ENCODE results near the gene TUBB1. TPM values are rescaled to one million over a fixed set of nuclear protein-coding genes. Genes with fewer than 3 reads are reported as not detected.
A peak's percentile ranks its signal among the peaks of the same experiment; 100 is the strongest.

Gene TUBB1
- total RNA-seq, 1 donor from 2014 or later = not detected

- Histone ChIP-seq H3K4me3 (ENCODE audit: insufficient read depth, low read depth, low read length) (no peak overlapping the region), H3K27ac (ENCODE audit: low read depth, low read length) (no peak overlapping the region), H3K27me3 (ENCODE audit: insufficient read depth, low read length) (no peaks in the 10 kb centered on the region), H3K79me2 (ENCODE audit: insufficient read depth, low read length) (peaks cover 47% of the 10 kb centered on the region), H3K4me1 (ENCODE audit: insufficient read depth, low read length) (peaks cover 4% of the 10 kb centered on the region), H3K9ac (ENCODE audit: low read length) (no peak overlapping the region), H2AFZ (ENCODE audit: low read depth, low read length) (no peak overlapping the region), H3K4me2 (ENCODE audit: low read length) (no peak overlapping the region), H3K9me3 (ENCODE audit: insufficient read depth, low read depth, low read length) (no peaks in the 10 kb centered on the region), H3K36me3 (ENCODE audit: insufficient read depth, low read length) (peaks cover 30% of the 10 kb centered on the region), H4K20me1 (ENCODE audit: insufficient read depth, low read length) (peaks cover 56% of the 10 kb centered on the region)
- Mint-ChIP-seq H3K4me3 (ENCODE audit: unreplicated experiment) (no peak overlapping the region), H3K36me3 (ENCODE audit: low read depth, unreplicated experiment) (peaks cover 2% of the 10 kb centered on the region), H3K4me1 (ENCODE audit: low read depth, unreplicated experiment) (peaks cover 14% of the 10 kb centered on the region), H3K27ac (ENCODE audit: unreplicated experiment) (no peak overlapping the region), H3K9me3 (ENCODE audit: unreplicated experiment) (no peaks in the 10 kb centered on the region), H3K27me3 (ENCODE audit: low read depth, unreplicated experiment) (no peaks in the 10 kb centered on the region)
- TF ChIP-seq EZH2 (IDR thresholded peaks at IDR 0.05; ENCODE audit: insufficient read depth, low read length) (no peak), CTCF (IDR thresholded peaks at IDR 0.05; ENCODE audit: insufficient read depth, low read depth, low read length) (no peak)
- no peak for DNase-seq (ENCODE audit: low read depth)
- no peak for FAIRE-seq
These were observed 32.2 kb upstream of the TUBB1 start for GRCh38 chr20:58986968-58987517.

DNA sequence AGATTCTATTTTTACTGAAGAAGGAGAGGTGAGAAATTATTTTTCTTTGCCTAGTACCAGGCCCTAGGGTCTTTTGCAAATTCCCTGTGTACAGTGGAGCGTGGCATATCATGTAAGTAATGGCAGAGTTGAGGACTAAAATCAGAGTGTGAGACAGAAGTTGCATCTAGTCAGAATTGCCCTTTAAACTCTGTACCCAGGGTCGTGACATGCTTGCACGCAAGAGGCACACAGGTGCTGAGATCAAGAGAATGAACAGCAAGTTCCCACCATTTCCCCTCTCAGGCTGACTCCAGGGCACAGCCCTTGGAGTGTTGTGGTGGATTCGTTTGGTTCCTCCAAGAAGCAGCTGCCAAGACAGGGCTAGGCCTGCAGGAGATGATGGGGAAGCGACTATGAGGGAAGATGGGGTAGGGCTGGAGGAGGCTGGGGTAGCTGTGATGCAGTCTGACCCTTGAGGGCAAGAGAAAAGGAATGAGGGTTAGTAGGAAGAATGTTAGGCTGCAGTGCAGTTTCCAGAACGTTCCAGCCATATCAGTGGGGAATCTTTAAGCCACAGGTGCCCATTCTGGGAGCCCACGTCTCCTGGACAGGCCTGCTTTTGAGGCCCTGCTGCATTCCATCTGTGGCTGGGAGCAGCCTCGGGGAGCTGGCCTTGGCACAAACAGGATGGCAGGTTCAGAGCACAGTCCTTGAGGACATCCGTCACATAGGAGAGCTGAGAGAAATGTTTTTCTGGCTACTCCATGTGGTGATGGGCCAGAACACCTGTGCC lies 31.3 kb upstream of the TUBB1 start:
- Histone ChIP-seq H3K9me3 (ENCODE audit: insufficient read depth, low read depth, low read length) (no peaks in the 10 kb centered on the region), H4K20me1 (ENCODE audit: insufficient read depth, low read length) (peaks cover 48% of the 10 kb centered on the region), H3K4me3 (ENCODE audit: insufficient read depth, low read depth, low read length) (no peak overlapping the region), H3K27me3 (ENCODE audit: insufficient read depth, low read length) (no peaks in the 10 kb centered on the region), H3K4me1 (ENCODE audit: insufficient read depth, low read length) (no peaks in the 10 kb centered on the region), H2AFZ (ENCODE audit: low read depth, low read length) (no peak overlapping the region), H3K27ac (ENCODE audit: low read depth, low read length) (no peak overlapping the region), H3K4me2 (ENCODE audit: low read length) (no peak overlapping the region), H3K36me3 (ENCODE audit: insufficient read depth, low read length) (peaks cover 38% of the 10 kb centered on the region), H3K9ac (ENCODE audit: low read length) (no peak overlapping the region), H3K79me2 (ENCODE audit: insufficient read depth, low read length) (peaks cover 38% of the 10 kb centered on the region)
- DNase-seq (ENCODE audit: low read depth) = no peak
- Mint-ChIP-seq H3K27ac (ENCODE audit: unreplicated experiment) (peak overlapping the region; percentile 55), H3K27me3 (ENCODE audit: low read depth, unreplicated experiment) (no peaks in the 10 kb centered on the region), H3K4me3 (ENCODE audit: unreplicated experiment) (no peak overlapping the region), H3K36me3 (ENCODE audit: low read depth, unreplicated experiment) (no peaks in the 10 kb centered on the region), H3K9me3 (ENCODE audit: unreplicated experiment) (no peaks in the 10 kb centered on the region), H3K4me1 (ENCODE audit: low read depth, unreplicated experiment) (peaks cover 9% of the 10 kb centered on the region)
- no peak for FAIRE-seq
- TF ChIP-seq CTCF (IDR thresholded peaks at IDR 0.05; ENCODE audit: insufficient read depth, low read depth, low read length) (no peak), EZH2 (IDR thresholded peaks at IDR 0.05; ENCODE audit: insufficient read depth, low read length) (no peak)

DNA sequence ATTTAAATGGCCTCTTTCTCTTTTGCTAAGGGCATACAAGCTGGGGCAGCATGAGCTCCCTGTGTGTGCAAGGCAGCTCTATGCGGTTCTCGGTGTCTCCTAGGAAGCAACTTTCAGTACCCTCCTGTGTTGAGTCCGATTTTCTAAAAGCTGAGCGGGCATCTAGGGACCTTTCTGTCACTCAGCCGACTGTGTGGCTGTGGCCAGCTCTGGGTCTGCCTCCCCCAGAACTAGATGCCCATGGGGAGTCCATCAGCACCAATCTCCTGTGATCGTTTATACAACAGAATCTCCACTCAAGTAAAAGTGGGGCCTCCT lies 30.7 kb upstream of the TUBB1 start:
- Histone ChIP-seq H3K4me2 (ENCODE audit: low read length) (no peak overlapping the region), H3K4me3 (ENCODE audit: insufficient read depth, low read depth, low read length) (no peak overlapping the region), H3K36me3 (ENCODE audit: insufficient read depth, low read length) (peaks cover 44% of the 10 kb centered on the region), H3K79me2 (ENCODE audit: insufficient read depth, low read length) (peaks cover 35% of the 10 kb centered on the region), H3K4me1 (ENCODE audit: insufficient read depth, low read length) (no peaks in the 10 kb centered on the region), H3K27me3 (ENCODE audit: insufficient read depth, low read length) (no peaks in the 10 kb centered on the region), H3K9ac (ENCODE audit: low read length) (no peak overlapping the region), H3K27ac (ENCODE audit: low read depth, low read length) (no peak overlapping the region), H3K9me3 (ENCODE audit: insufficient read depth, low read depth, low read length) (no peaks in the 10 kb centered on the region), H4K20me1 (ENCODE audit: insufficient read depth, low read length) (peaks cover 47% of the 10 kb centered on the region), H2AFZ (ENCODE audit: low read depth, low read length) (no peak overlapping the region)
- no peak overlapping the region for H3K27ac Mint-ChIP-seq (ENCODE audit: unreplicated experiment)
- no peak for TF ChIP-seq EZH2 (IDR thresholded peaks at IDR 0.05; ENCODE audit: insufficient read depth, low read length)
- TF ChIP-seq CTCF (IDR thresholded peaks at IDR 0.05; ENCODE audit: insufficient read depth, low read depth, low read length) = no peak
- peaks cover 9% of the 10 kb centered on the region for H3K4me1 Mint-ChIP-seq (ENCODE audit: low read depth, unreplicated experiment)
- FAIRE-seq (no peak), DNase-seq (ENCODE audit: low read depth) (no peak)
- no peak overlapping the region for H3K4me3 Mint-ChIP-seq (ENCODE audit: unreplicated experiment)
- H3K9me3 Mint-ChIP-seq (ENCODE audit: unreplicated experiment) = no peaks in the 10 kb centered on the region
- no peaks in the 10 kb centered on the region for H3K27me3 Mint-ChIP-seq (ENCODE audit: low read depth, unreplicated experiment)
- no peaks in the 10 kb centered on the region for H3K36me3 Mint-ChIP-seq (ENCODE audit: low read depth, unreplicated experiment)

Measured in astrocyte (in vitro differentiated cells and primary cell).